ENCODE measurements around the gene HNRNPR.

- TF ChIP-seq POLR2AphosphoS5 (IDR thresholded peaks at IDR 0.05; ENCODE audit: insufficient read depth, low read depth, low read length) (no peak), MYC (IDR thresholded peaks at IDR 0.05; ENCODE audit: low read depth, low read length) (no peak), CTCF (IDR thresholded peaks at IDR 0.05; ENCODE audit: extremely low read depth in 1 of 2, insufficient read depth in 1 of 2, low read depth in 1 of 2, low read length in 2 of 2) (no peak), EZH2 (IDR thresholded peaks at IDR 0.05; ENCODE audit: borderline replicate concordance, low read depth, low read length, severe bottlenecking) (no peak), POLR2A (IDR thresholded peaks at IDR 0.05; ENCODE audit: low read depth, low read length) (no peak), FOS (IDR thresholded peaks at IDR 0.05; ENCODE audit: borderline replicate concordance, insufficient read depth, low read length) (no peak), MAX (IDR thresholded peaks at IDR 0.05; ENCODE audit: insufficient read depth, insufficient read length) (no peak)
These were observed 13.2 kb downstream of the HNRNPR start for GRCh38 chr1:23330846-23331245.

All from endothelial cell of umbilical vein (primary cell).